Mononuclear cell (primary cell): ENCODE measurements around the gene DACH1. TPM values are rescaled to one million over a fixed set of nuclear protein-coding genes. Genes with fewer than 3 reads are reported as not detected.

Source experiments
- H3K27me3 ChIP-seq: 2 replicates; pipeline ENCODE4 v1.6.0; 2011; ENCODE audit warnings: low read length, control low read depth; ENCODE audit not compliant: insufficient read depth
- H3K4me1 ChIP-seq: 2 replicates; pipeline ENCODE4 v1.5.1; 2011; ENCODE audit warnings: mild to moderate bottlenecking, low read length, control low read depth; ENCODE audit not compliant: insufficient read depth
- H3K4me3 ChIP-seq: 2 replicates; pipeline ENCODE4 v1.5.1; 2011; ENCODE audit warnings: mild to moderate bottlenecking, low read length, moderate library complexity
- H3K9me3 ChIP-seq: 2 replicates; pipeline ENCODE4 v1.5.1; 2011; ENCODE audit warnings: low read depth, mild to moderate bottlenecking, control low read depth, low read length
- total RNA-seq: library from RNA; depleted of rRNA; stranded (reverse); fragments of >200 nt; gene quantifications from one replicate; pipeline ENCODE4 v1.2.3, GENCODE V29; 2012

The DACH1 gene
- total RNA-seq, 1 donor: 0.42 TPM

- H3K4me1 ChIP-seq: no peaks in the 10 kb centered on the region
- H3K27me3 ChIP-seq: no peaks in the 10 kb centered on the region
Observed at GRCh38 chr13:71546881-71547280, 320.1 kb downstream of the DACH1 start.

GRCh38 chr13:71540098-71540497, 326.9 kb downstream of the DACH1 start:
- Histone ChIP-seq H3K4me3 (no peak overlapping the region), H3K4me1 (no peaks in the 10 kb centered on the region), H3K9me3 (no peaks in the 10 kb centered on the region), H3K27me3 (no peaks in the 10 kb centered on the region)

More at GRCh38 chr13:71546881-71547280, 320.1 kb downstream of the DACH1 start:
- no peak overlapping the region for H3K4me3 ChIP-seq
- no peaks in the 10 kb centered on the region for H3K9me3 ChIP-seq

GRCh38 chr13:71536201-71536600, 330.8 kb downstream of the DACH1 start:
- H3K4me3 ChIP-seq: no peak overlapping the region

GRCh38 chr13:71524613-71525304, 342.2 kb downstream of the DACH1 start:
- Histone ChIP-seq H3K4me1 (no peaks in the 10 kb centered on the region), H3K9me3 (no peaks in the 10 kb centered on the region), H3K27me3 (no peaks in the 10 kb centered on the region), H3K4me3 (no peak overlapping the region)

More at GRCh38 chr13:71536201-71536600, 330.8 kb downstream of the DACH1 start:
- Histone ChIP-seq H3K27me3 (no peaks in the 10 kb centered on the region), H3K9me3 (no peaks in the 10 kb centered on the region), H3K4me1 (no peaks in the 10 kb centered on the region)

GRCh38 chr13:71524245-71524612, 342.8 kb downstream of the DACH1 start:
- Histone ChIP-seq H3K9me3 (no peaks in the 10 kb centered on the region), H3K27me3 (no peaks in the 10 kb centered on the region), H3K4me3 (no peak overlapping the region), H3K4me1 (no peaks in the 10 kb centered on the region)

- Histone ChIP-seq H3K9me3 (no peaks in the 10 kb centered on the region), H3K4me3 (no peak overlapping the region), H3K4me1 (no peaks in the 10 kb centered on the region), H3K27me3 (no peaks in the 10 kb centered on the region)
Observed at GRCh38 chr13:71522941-71523526, 344.0 kb downstream of the DACH1 start.

- Histone ChIP-seq H3K4me1 (no peaks in the 10 kb centered on the region), H3K9me3 (no peaks in the 10 kb centered on the region), H3K27me3 (no peaks in the 10 kb centered on the region), H3K4me3 (no peak overlapping the region)
Observed at GRCh38 chr13:71517004-71517403, 350.0 kb downstream of the DACH1 start.

GRCh38 chr13:71516521-71516920, 350.5 kb downstream of the DACH1 start:
- H3K27me3 ChIP-seq: no peaks in the 10 kb centered on the region
- no peak overlapping the region for H3K4me3 ChIP-seq
- H3K9me3 ChIP-seq: no peaks in the 10 kb centered on the region
- no peaks in the 10 kb centered on the region for H3K4me1 ChIP-seq

- Histone ChIP-seq H3K4me3 (no peak overlapping the region), H3K4me1 (no peaks in the 10 kb centered on the region), H3K9me3 (no peaks in the 10 kb centered on the region), H3K27me3 (no peaks in the 10 kb centered on the region)
Observed at GRCh38 chr13:71515744-71516038, 351.3 kb downstream of the DACH1 start.

- Histone ChIP-seq H3K9me3 (no peaks in the 10 kb centered on the region), H3K4me1 (no peaks in the 10 kb centered on the region), H3K27me3 (no peaks in the 10 kb centered on the region), H3K4me3 (no peak overlapping the region)
Observed at GRCh38 chr13:71514900-71515743, 351.9 kb downstream of the DACH1 start.

- H3K9me3 ChIP-seq: no peaks in the 10 kb centered on the region
- no peaks in the 10 kb centered on the region for H3K27me3 ChIP-seq
- H3K4me3 ChIP-seq: no peak overlapping the region
- no peaks in the 10 kb centered on the region for H3K4me1 ChIP-seq
Observed at GRCh38 chr13:71513411-71514033, 353.5 kb downstream of the DACH1 start.

- Histone ChIP-seq H3K4me3 (no peak overlapping the region), H3K27me3 (no peaks in the 10 kb centered on the region), H3K4me1 (no peaks in the 10 kb centered on the region), H3K9me3 (no peaks in the 10 kb centered on the region)
Observed at GRCh38 chr13:71503781-71504180, 363.2 kb downstream of the DACH1 start.

GRCh38 chr13:71499944-71500514, 367.0 kb downstream of the DACH1 start:
- Histone ChIP-seq H3K4me1 (no peaks in the 10 kb centered on the region), H3K9me3 (no peaks in the 10 kb centered on the region), H3K4me3 (no peak overlapping the region), H3K27me3 (no peaks in the 10 kb centered on the region)

GRCh38 chr13:71499235-71499634, 367.8 kb downstream of the DACH1 start:
- H3K4me3 ChIP-seq: no peak overlapping the region
- no peaks in the 10 kb centered on the region for H3K27me3 ChIP-seq
- no peaks in the 10 kb centered on the region for H3K9me3 ChIP-seq
- no peaks in the 10 kb centered on the region for H3K4me1 ChIP-seq

GRCh38 chr13:71493189-71493588, 373.8 kb downstream of the DACH1 start:
- Histone ChIP-seq H3K27me3 (no peaks in the 10 kb centered on the region), H3K4me3 (no peak overlapping the region), H3K9me3 (no peaks in the 10 kb centered on the region), H3K4me1 (no peaks in the 10 kb centered on the region)
